ENCODE data around the gene GNAI1.

Gene GNAI1

DNA sequence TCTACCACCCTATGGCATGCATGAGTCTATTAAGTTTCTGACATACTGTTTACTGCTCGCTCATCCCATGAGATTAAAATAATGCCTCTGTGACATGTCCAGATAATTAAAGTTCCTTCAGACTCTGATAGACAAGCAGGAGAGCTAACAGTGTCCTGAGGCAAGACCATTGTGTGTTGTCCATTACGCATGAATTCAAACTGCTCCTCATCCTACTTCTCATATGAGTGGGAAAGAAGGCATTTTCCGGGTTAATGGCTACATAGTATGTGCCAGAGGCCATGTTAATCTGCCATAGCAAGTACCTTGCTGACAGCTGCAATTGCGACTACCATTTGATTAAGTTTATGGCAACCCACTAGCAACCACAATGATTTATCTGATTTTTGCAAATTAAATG lies 113.3 kb downstream of the GNAI1 start:
- DNase-seq (ENCODE audit: low read depth, low spot score), result no peak
- in situ Hi-C loops (cut with HindIII; ENCODE audit: low sequenced_read_pairs), result no loop called here
- TF ChIP-seq, protein P1, sequence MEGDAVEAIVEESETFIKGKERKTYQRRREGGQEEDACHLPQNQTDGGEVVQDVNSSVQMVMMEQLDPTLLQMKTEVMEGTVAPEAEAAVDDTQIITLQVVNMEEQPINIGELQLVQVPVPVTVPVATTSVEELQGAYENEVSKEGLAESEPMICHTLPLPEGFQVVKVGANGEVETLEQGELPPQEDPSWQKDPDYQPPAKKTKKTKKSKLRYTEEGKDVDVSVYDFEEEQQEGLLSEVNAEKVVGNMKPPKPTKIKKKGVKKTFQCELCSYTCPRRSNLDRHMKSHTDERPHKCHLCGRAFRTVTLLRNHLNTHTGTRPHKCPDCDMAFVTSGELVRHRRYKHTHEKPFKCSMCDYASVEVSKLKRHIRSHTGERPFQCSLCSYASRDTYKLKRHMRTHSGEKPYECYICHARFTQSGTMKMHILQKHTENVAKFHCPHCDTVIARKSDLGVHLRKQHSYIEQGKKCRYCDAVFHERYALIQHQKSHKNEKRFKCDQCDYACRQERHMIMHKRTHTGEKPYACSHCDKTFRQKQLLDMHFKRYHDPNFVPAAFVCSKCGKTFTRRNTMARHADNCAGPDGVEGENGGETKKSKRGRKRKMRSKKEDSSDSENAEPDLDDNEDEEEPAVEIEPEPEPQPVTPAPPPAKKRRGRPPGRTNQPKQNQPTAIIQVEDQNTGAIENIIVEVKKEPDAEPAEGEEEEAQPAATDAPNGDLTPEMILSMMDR (IDR thresholded peaks at IDR 0.05; ENCODE audit: low read depth, low read length), result no peak
- no peak overlapping the region for H3K4me3 ChIP-seq (ENCODE audit: low read depth, low read length)

DNA sequence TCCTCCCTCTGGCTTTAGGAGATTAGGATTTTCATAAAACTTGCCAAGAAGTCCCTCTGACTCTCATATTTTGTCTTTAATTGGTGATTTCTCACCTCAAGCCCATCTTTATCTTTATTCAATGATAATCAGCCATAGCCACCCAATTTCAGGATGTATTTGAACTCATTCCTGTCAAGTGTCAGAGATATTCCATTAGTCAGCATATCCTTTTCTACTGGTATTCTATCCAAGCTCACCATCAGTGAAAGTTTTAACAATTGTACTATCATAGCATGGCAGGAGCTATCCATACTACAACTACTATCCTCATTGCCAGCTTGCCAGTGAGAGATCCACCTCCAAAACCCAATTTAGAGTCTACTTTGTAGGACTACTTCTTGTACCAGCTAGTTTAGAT lies 114.6 kb downstream of the GNAI1 start:
- no peak for DNase-seq (ENCODE audit: low read depth, low spot score)
- H3K4me3 ChIP-seq (ENCODE audit: low read depth, low read length), result no peak overlapping the region
- in situ Hi-C loops (cut with HindIII; ENCODE audit: low sequenced_read_pairs), result no loop called here
- TF ChIP-seq, protein P1 (IDR thresholded peaks at IDR 0.05; ENCODE audit: low read depth, low read length), result no peak

DNA sequence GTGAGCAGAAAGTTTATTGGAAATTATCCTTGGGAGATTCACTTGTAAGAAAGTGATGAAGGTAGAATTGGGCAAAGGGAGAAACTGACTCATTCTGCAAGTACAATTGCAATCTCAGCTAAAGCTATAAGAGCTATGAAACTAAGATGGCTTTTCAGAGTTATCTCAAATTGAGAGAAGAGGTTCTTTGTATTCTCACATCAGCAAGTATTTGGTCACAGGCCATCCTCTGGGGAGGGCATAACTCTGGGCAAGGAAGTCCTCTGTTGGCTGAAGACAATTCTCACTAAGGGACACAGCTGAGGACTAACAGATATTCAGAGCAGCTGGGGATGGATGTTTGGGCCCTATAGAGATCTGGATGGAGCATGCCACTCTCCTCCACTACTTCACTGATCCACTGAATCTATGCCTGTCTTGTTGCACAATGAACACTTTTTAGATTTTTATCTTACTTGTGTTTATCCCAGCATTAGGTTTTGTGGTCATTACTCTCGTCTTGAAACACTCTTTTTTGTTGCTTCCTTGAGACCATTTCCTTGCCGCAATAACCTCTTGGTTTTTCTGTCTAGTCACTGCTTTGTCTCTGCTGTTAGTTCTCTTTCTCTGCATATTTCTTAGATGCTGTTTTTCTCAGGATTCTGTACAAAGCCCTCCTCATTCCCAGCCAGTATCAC lies 115.1 kb downstream of the GNAI1 start:
- DNase-seq (ENCODE audit: low read depth, low spot score), result no peak
- in situ Hi-C loops (cut with HindIII; ENCODE audit: low sequenced_read_pairs), result no loop called here
- TF ChIP-seq, protein P1 (IDR thresholded peaks at IDR 0.05; ENCODE audit: low read depth, low read length), result no peak
- no peak overlapping the region for H3K4me3 ChIP-seq (ENCODE audit: low read depth, low read length)

DNA sequence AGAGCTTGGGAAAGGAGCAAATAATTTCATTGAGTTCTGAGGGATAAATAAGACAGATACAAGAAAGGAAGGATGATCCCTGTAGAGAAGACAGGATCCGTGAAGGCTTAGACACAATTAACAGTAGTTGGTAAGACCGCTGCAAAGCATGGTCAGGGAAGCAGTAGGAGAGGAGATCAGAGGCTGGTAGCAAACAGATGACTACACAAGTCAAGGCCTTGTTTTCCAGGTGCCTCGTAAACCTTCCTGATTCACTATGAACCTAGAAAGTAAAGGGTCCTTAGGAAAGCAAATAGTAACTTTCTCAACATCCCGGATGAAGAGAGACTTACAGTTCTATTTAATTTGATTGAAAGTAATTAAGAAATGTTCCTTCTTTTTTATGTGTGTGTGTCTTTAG lies 118.6 kb downstream of the GNAI1 start:
- H3K4me3 ChIP-seq (ENCODE audit: low read depth, low read length), result no peak overlapping the region
- TF ChIP-seq, protein P1 (IDR thresholded peaks at IDR 0.05; ENCODE audit: low read depth, low read length), result no peak
- no peak for DNase-seq (ENCODE audit: low read depth, low spot score)
- in situ Hi-C loops (cut with HindIII; ENCODE audit: low sequenced_read_pairs), result no loop called here

DNA sequence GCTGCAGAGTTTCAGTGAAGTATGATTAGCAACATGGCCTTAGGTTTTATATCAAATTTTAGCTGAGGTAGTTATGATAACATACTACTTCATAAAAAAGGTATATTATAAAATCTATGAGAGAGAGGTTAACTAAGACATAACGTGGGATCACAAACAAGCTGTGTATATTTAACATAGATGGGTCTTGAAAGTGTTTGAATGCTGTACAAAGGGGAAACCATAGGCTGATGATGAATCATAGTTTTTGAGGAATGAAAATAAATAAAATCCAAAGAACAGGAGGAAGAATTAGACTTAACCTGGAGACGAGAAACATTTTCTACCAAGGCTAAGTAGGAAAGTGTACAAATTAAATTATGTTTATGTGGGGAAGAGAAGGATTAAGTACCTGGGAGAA lies 119.0 kb downstream of the GNAI1 start:
- no peak overlapping the region for H3K4me3 ChIP-seq (ENCODE audit: low read depth, low read length)
- TF ChIP-seq, protein P1 (IDR thresholded peaks at IDR 0.05; ENCODE audit: low read depth, low read length), result no peak
- peak; percentile 42 for DNase-seq (ENCODE audit: low read depth, low spot score)
- in situ Hi-C loops (cut with HindIII; ENCODE audit: low sequenced_read_pairs), result no loop called here

DNA sequence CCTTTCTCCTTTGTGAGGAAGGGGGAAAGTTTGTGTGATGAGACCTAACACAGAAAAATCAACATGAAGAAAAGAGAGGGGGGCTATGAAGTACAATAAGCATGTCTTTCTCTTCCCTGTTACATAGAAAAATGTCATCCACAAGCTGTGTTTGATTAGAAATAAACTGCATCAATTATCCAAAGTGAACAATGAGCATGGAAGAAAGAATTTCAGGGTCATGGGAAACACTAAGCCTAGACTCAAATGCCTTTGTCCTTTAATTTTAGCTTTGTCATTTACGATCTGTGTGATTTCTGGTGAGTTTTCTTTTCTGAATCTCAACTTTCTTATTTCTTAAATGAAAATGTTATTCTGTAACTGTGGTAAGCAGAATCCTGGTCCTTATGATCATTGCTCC lies 121.0 kb downstream of the GNAI1 start:
- TF ChIP-seq, protein P1 (IDR thresholded peaks at IDR 0.05; ENCODE audit: low read depth, low read length), result no peak
- no peak for DNase-seq (ENCODE audit: low read depth, low spot score)
- in situ Hi-C loops (cut with HindIII; ENCODE audit: low sequenced_read_pairs), result no loop called here
- H3K4me3 ChIP-seq (ENCODE audit: low read depth, low read length), result no peak overlapping the region
